ENCODE measurements around the gene CHCT1.
A peak's percentile ranks its signal among the peaks of the same experiment; 100 is the strongest.

The CHCT1 gene

GRCh38 chr17:60461584-60461983, 39.3 kb downstream of the CHCT1 start:
- DNase-seq (ENCODE audit: low spot score in 2 of 2): no peak
- no peak for ATAC-seq (replicated peaks; ENCODE audit: extremely low read depth, poor library complexity, severe bottlenecking)
- no peaks in the 10 kb centered on the region for H3K27me3 Mint-ChIP-seq
- H3K36me3 Mint-ChIP-seq (ENCODE audit: insufficient read depth): peaks cover 54% of the 10 kb centered on the region
- H3K4me3 Mint-ChIP-seq: no peak overlapping the region
- no peaks in the 10 kb centered on the region for H3K9me3 Mint-ChIP-seq
- no peak overlapping the region for H3K27ac Mint-ChIP-seq (ENCODE audit: low read depth)
- peaks cover 7% of the 10 kb centered on the region for H3K4me1 Mint-ChIP-seq

- H3K4me1 Mint-ChIP-seq: no peaks in the 10 kb centered on the region
- no peaks in the 10 kb centered on the region for H3K27me3 Mint-ChIP-seq
- H3K36me3 Mint-ChIP-seq (ENCODE audit: insufficient read depth): peaks cover 50% of the 10 kb centered on the region
These were observed 41.0 kb downstream of the CHCT1 start for GRCh38 chr17:60463157-60463835.

GRCh38 chr17:60464343-60464742, 42.1 kb downstream of the CHCT1 start:
- H3K9me3 Mint-ChIP-seq: no peaks in the 10 kb centered on the region
- no peaks in the 10 kb centered on the region for H3K4me1 Mint-ChIP-seq
- peak overlapping the region; percentile 7 for H3K27ac Mint-ChIP-seq (ENCODE audit: low read depth)
- no peak overlapping the region for H3K4me3 Mint-ChIP-seq
- no peaks in the 10 kb centered on the region for H3K27me3 Mint-ChIP-seq
- no peak for DNase-seq (ENCODE audit: low spot score in 2 of 2)
- peaks cover 45% of the 10 kb centered on the region for H3K36me3 Mint-ChIP-seq (ENCODE audit: insufficient read depth)
- ATAC-seq (replicated peaks; ENCODE audit: extremely low read depth, poor library complexity, severe bottlenecking): no peak

More at GRCh38 chr17:60463157-60463835, 41.0 kb downstream of the CHCT1 start:
- no peak for DNase-seq (ENCODE audit: low spot score in 2 of 2)
- no peak for ATAC-seq (replicated peaks; ENCODE audit: extremely low read depth, poor library complexity, severe bottlenecking)
- H3K4me3 Mint-ChIP-seq: no peak overlapping the region
- H3K9me3 Mint-ChIP-seq: no peaks in the 10 kb centered on the region
- H3K27ac Mint-ChIP-seq (ENCODE audit: low read depth): no peak overlapping the region

GRCh38 chr17:60468371-60468770, 46.1 kb downstream of the CHCT1 start:
- Mint-ChIP-seq H3K27ac (ENCODE audit: low read depth) (no peak overlapping the region), H3K36me3 (ENCODE audit: insufficient read depth) (peaks cover 32% of the 10 kb centered on the region), H3K9me3 (peaks cover 4% of the 10 kb centered on the region), H3K27me3 (no peaks in the 10 kb centered on the region), H3K4me3 (no peak overlapping the region), H3K4me1 (peaks cover 5% of the 10 kb centered on the region)
- DNase-seq (ENCODE audit: low spot score in 2 of 2): no peak
- no peak for ATAC-seq (replicated peaks; ENCODE audit: extremely low read depth, poor library complexity, severe bottlenecking)

- H3K27ac Mint-ChIP-seq (ENCODE audit: low read depth): peak overlapping the region; percentile 29
- no peaks in the 10 kb centered on the region for H3K27me3 Mint-ChIP-seq
- no peak for ATAC-seq (replicated peaks; ENCODE audit: extremely low read depth, poor library complexity, severe bottlenecking)
- H3K4me1 Mint-ChIP-seq: peaks cover 5% of the 10 kb centered on the region
- DNase-seq (ENCODE audit: low spot score in 2 of 2): no peak
- H3K4me3 Mint-ChIP-seq: no peak overlapping the region
- H3K36me3 Mint-ChIP-seq (ENCODE audit: insufficient read depth): peaks cover 24% of the 10 kb centered on the region
- H3K9me3 Mint-ChIP-seq: peaks cover 4% of the 10 kb centered on the region
These were observed 49.2 kb downstream of the CHCT1 start for GRCh38 chr17:60471451-60471850.

- Mint-ChIP-seq H3K27ac (ENCODE audit: low read depth) (no peak overlapping the region), H3K4me1 (peaks cover 5% of the 10 kb centered on the region), H3K9me3 (peaks cover 4% of the 10 kb centered on the region), H3K4me3 (no peak overlapping the region), H3K27me3 (no peaks in the 10 kb centered on the region), H3K36me3 (ENCODE audit: insufficient read depth) (peaks cover 28% of the 10 kb centered on the region)
- DNase-seq (ENCODE audit: low spot score in 2 of 2): no peak
- no peak for ATAC-seq (replicated peaks; ENCODE audit: extremely low read depth, poor library complexity, severe bottlenecking)
These were observed 50.2 kb downstream of the CHCT1 start for GRCh38 chr17:60472449-60472848.

- peaks cover 26% of the 10 kb centered on the region for H3K36me3 Mint-ChIP-seq (ENCODE audit: insufficient read depth)
- peaks cover 5% of the 10 kb centered on the region for H3K4me1 Mint-ChIP-seq
- H3K4me3 Mint-ChIP-seq: no peak overlapping the region
- no peak for ATAC-seq (replicated peaks; ENCODE audit: extremely low read depth, poor library complexity, severe bottlenecking)
- H3K27ac Mint-ChIP-seq (ENCODE audit: low read depth): no peak overlapping the region
- no peak for DNase-seq (ENCODE audit: low spot score in 2 of 2)
- H3K27me3 Mint-ChIP-seq: no peaks in the 10 kb centered on the region
- H3K9me3 Mint-ChIP-seq: peaks cover 4% of the 10 kb centered on the region
These were observed 51.5 kb downstream of the CHCT1 start for GRCh38 chr17:60473788-60474187.

Measured in central memory CD8-positive, alpha-beta T cell (primary cell).